Renal cortex interstitium (tissue), 11 donors: Measurements from ENCODE around the gene EPB41L2. TPM values are rescaled to one million over a fixed set of nuclear protein-coding genes. Genes with fewer than 3 reads are reported as not detected.

Source experiments
- DNase-seq, 11 donors: peaks; one replicate each; pipeline ENCODE4 v3.0.0-alpha.2; 2013; ENCODE audit warnings: low read depth in 9 of 11, low spot score in 4 of 11; ENCODE audit errors: extremely low read depth in 1 of 11
- polyA plus RNA-seq, 3 donors: library from polyadenylated mRNA; unstranded; fragments of 120-200 nt; gene quantifications; one replicate each; pipeline ENCODE4 v1.2.1, GENCODE V29; 2013; ENCODE audit not compliant: insufficient read length in 3 of 3

EPB41L2 gene
- polyA plus RNA-seq, 3 donors = 152 to 166 (median 159) TPM

GRCh38 chr6:130865793-130866192 is 197.3 kb downstream of the EPB41L2 start:
- DNase-seq = no peak

- DNase-seq = no peak
Observed at GRCh38 chr6:130864344-130864743, 198.7 kb downstream of the EPB41L2 start.

DNA sequence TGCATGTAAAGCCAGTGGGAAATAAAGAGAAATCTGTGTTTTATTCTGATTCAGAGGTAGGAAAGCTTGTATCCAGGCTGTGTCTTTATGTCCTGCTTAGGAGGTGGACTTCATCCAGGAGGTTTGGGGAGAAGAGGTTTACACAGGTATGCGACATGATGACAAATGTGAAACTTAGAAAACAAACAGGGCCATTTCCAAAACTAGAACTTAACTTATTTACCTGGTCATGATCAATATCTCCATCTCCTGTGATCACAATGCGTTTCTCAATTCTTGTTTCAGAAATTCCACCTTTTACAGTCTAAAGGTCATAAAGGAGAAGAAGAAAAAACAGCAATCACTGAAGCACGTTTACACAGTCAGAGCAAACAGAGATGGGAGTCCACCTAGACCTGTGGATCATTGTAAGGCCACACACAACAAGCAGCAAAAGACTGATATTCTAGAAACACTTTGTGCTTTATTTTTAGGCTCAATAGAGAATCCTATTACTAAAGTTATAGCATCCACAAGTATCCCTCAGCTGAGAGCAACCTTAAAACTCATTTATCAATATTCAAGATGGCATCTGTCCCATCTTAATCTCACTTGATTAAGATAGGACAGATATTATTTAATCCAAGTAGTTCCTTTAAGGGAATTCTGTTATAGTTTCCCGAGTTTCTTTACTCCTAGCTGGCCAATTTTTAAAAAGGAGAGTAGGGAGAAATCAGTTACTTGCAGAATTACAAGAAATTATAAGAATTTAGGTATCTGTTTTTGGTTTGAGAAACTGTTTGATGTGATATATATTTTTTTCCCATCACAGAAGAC is 199.4 kb downstream of the EPB41L2 start:
- DNase-seq = no peak

- no peak for DNase-seq
Observed at GRCh38 chr6:130862370-130862769, 200.7 kb downstream of the EPB41L2 start.

GRCh38 chr6:130859161-130859867 is 203.7 kb downstream of the EPB41L2 start:
- no peak for DNase-seq

DNA sequence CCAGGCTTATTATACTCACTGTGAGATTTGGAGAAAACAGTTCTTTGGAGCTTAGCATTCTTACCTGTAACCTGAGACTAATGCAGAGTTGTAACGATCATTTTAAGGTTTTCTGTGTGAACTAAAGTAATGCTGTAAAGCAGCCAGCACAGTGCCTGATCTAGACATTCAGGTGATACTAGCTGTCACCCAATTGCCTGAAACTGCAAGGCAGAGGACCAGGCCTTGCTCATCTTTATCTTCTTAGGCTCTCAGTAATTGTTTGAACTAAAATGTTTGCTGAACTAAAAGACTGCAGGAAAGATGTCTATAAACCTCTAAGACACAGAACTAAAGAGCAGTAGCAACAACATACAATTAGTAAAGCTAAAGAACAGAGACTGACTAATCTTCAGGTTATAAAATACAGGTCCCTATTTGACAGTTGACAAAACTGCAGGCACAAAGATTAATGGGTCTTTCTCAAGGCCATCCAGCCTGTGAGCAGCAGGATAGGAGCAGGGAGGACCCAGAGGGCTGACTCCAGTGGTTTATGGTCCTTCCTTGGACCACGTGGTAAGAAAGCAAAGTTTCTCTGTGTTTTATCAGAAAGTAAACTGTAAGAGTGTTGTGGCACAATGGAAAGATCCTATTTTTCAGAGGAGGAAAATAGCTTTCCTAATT is 204.4 kb downstream of the EPB41L2 start:
- no peak for DNase-seq

- no peak for DNase-seq
Observed at GRCh38 chr6:130858054-130858453, 205.0 kb downstream of the EPB41L2 start.

DNA sequence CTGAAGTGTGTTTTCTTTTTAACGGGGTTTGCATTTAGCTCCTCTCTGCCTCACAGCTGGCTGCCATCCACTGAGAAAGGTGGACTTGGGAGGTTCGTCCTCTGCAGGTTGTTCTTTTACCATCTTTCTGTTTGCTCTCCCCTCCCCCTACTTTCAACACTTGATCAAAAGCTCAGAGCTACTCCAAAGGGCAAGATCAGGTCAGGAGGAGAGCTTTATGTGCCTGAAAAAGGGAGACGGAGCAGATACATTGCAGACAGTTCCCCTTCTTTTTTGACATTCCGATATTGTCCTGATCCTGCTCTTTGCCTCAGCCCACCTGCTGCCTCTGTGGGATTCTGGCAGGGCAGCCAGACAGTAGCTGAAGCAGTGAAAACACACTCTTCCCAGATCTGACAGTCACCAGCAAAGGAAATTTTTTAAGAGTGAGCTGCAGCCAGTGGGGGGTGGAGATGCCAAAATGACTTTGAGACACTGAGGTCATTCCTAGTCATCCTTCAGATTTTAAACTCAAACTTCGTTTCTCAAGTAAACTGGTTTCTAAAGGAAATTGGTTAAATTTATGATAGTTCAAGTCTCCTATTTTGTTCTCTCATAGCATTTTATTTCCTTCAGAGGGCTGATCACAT is 209.4 kb downstream of the EPB41L2 start:
- no peak for DNase-seq

DNA sequence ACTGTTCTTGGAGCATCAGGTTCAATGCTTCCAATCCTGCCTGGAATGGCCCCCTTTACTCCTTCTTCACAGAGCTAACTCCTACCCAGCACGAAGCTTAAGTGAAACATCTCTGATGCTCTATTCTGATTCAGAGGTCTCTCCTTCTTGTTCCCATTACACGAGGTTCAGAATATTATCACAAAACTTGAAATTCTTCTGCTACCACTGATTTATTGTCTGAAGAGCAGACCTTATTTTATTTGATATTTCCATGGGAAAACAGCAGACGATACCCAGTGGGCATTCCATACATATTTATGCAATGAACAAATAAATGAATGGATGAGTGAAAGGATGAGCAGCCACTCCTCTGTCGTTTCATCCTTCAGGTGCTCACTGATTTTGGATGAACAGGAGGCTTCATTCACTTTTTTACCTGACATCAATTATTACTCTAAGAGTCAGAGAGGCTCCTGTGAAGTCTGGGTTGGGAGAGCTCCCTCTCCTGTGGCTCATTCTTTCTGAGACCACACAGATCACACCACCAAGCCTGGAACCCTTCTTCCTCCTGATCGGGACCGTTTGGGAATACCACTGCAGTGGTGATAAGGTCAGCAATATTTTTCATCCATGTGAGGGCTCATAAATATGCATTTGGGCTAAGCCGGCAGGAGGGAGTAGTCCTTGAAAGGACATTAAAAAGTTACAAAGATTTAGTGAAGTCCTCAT is 210.0 kb downstream of the EPB41L2 start:
- no peak for DNase-seq

GRCh38 chr6:130851026-130851425 is 212.0 kb downstream of the EPB41L2 start:
- no peak for DNase-seq

DNA sequence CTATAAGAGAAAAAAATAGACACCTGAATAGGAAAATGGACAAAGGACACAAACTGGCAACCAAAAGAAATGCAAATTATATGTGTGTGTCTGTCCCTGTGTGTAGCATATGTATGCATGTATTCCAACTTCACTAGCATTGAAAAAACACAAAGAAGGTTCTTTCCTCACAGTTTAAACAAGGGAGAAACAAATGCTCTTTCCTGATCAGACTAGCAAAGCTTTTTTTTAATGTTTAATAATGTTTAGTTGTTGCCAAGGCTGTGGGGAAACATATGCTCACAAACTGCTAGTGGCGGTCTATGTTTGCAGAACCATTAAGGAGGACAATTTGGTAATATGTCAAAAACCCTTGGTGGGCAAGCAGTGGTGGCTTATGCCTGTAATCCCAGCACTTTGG is 213.5 kb downstream of the EPB41L2 start:
- DNase-seq = no peak

DNA sequence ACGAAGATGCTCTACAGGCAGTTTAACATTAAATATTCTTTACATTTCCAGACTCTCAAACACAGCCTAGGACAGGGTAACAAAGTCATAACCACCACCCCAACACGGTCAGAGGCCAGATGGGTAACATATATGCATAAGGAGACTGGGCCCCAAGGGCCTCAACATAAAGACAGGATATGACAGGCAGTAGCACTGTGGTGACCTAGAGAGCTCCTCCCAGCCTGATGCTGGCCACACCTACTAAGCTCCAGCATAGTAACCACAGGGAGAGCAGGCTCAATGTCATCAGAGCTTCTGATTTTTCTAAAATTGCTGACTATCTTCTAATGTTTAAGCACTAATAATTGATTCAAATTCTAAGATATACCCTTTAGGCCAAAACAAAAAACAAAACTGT is 214.1 kb downstream of the EPB41L2 start:
- DNase-seq = no peak

- DNase-seq = peak in 2 of 11 donors; percentile 20 to 23
Observed at GRCh38 chr6:130847001-130847910, 215.8 kb downstream of the EPB41L2 start.

DNA sequence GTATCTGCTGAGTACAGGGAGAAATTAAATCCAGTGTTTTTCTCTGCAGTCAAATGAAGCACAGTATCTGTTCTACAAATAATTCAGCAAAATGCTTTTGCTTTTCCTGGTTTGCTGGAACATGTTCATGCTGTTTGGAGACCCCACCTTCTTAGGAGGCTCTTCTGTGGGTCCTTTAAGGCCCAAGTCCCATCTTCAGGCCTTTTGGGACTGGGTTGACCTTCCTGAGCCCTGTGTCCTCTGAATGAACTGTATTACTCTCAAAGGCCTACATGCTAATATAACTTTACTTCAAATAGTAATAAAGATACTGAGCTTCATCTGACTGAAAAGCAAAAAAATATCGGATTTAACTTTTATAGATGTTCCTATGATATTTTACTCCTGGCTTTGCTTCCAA is 216.5 kb downstream of the EPB41L2 start:
- DNase-seq = no peak

- DNase-seq = peak in 3 of 11 donors; percentile 20 to 57 (median 34)
Observed at GRCh38 chr6:130843575-130844320, 219.3 kb downstream of the EPB41L2 start.

DNA sequence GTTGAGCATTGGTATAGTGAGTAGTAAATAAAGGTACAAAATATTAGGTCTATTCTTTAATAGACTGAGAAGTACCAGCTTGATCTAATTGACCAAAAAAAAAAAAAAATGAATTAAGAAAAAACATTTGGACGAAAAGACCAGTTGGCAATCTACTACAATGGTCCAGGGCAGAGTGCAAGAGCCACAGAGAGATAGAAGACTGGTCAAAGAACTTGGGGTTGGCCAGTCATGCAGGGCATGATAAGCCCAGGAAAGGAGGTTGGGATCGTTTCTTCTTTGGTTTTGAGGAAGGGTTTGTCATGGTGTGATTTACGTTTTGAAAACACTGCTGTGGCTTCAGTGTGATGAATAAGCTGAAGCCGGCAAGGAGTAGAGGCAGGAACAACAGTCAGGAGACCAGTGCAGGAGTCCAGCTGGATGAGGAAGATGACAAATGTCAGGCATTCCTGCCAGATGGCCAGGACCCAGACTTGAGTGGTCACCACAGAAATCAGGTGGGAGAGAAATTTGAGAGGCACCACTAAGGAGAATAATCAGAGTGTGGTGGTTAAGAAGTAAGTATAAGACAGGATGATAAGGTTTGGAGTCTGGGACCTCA is 221.8 kb downstream of the EPB41L2 start:
- DNase-seq = no peak

DNA sequence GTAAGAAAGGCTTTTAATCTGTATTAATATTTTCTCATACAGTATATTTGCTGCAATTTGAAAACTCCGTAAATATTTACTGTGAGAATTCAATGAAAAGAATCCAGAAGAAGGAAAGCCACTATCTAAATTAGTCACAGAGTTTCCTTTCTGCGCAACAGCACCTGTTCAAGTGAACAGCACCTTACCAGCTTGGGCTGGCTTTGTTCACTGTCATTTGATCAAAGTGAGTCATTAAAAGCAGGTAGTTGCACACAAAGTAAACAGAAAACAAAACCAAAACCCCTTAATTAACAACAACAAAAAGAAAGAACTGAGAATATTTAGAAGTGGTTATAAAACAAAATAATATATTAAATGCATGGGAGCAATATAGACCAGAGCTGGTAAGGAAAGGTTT is 223.0 kb downstream of the EPB41L2 start:
- no peak for DNase-seq
